GM23338 (cell line): ENCODE measurements around the gene XPO6. TPM values are rescaled to one million over a fixed set of nuclear protein-coding genes. Genes with fewer than 3 reads are reported as not detected.
"Not testable (repeated sequence)": the region's sequence is repeated elsewhere in the genome, so short reads cannot be mapped to it uniquely, and the experiment has no call there.

ENCODE experiments used
- ATAC-seq: fragments of 200-7000 bp; cut with Tn5 transposase; 3 replicates; pipeline ENCODE4 v1.9.1; 2020
- DNase-seq: peaks from one replicate; pipeline ENCODE4 v3.0.0-alpha.2; 2015; ENCODE audit warnings: low spot score
- H2AFZ ChIP-seq: fragments of 200-600 bp; sonication (generic); 2 replicates; pipeline ENCODE4 v1.8.0; 2016; ENCODE audit warnings: antibody characterized with exemption, mild to moderate bottlenecking, moderate library complexity
- H3F3A ChIP-seq: fragments of 200-600 bp; sonication (generic); replicated peaks from 2 replicates; pipeline ENCODE4 v1.8.0; 2017; ENCODE audit warnings: antibody characterized with exemption, mixed run types, low read depth
- H3K27ac ChIP-seq: fragments of 200-600 bp; sonication (generic); 2 replicates; pipeline ENCODE4 v1.6.1; 2016; ENCODE audit warnings: low read depth
- H3K27me3 ChIP-seq: fragments of 200-600 bp; sonication (generic); 2 replicates; pipeline ENCODE4 v1.8.0; 2016; ENCODE audit warnings: mild to moderate bottlenecking, mixed run types, moderate library complexity; ENCODE audit not compliant: insufficient read depth
- H3K36me3 ChIP-seq: fragments of 200-600 bp; sonication (generic); 2 replicates; pipeline ENCODE4 v1.8.0; 2016; ENCODE audit warnings: mild to moderate bottlenecking; ENCODE audit not compliant: insufficient read depth
- H3K4me1 ChIP-seq: fragments of 200-600 bp; sonication (generic); 2 replicates; pipeline ENCODE4 v1.8.0; 2016; ENCODE audit warnings: mild to moderate bottlenecking, moderate library complexity; ENCODE audit not compliant: insufficient read depth
- H3K4me2 ChIP-seq: fragments of 200-600 bp; sonication (generic); 2 replicates; pipeline ENCODE4 v1.7.1; 2017; ENCODE audit warnings: mixed run types
- H3K4me3 ChIP-seq: fragments of 200-600 bp; sonication (generic); 2 replicates; pipeline ENCODE4 v1.6.1; 2016; ENCODE audit warnings: mixed run types
- H3K79me2 ChIP-seq: fragments of 200-600 bp; sonication (generic); replicated peaks from 2 replicates; pipeline ENCODE4 v1.8.0; 2017; ENCODE audit warnings: mild to moderate bottlenecking; ENCODE audit not compliant: insufficient read depth
- H3K9me2 ChIP-seq: fragments of 200-600 bp; sonication (generic); 2 replicates; pipeline ENCODE4 v1.8.0; 2017; ENCODE audit not compliant: insufficient read depth
- H4K20me1 ChIP-seq: fragments of 200-600 bp; sonication (generic); replicated peaks from 2 replicates; pipeline ENCODE4 v1.8.0; 2017; ENCODE audit warnings: mild to moderate bottlenecking; ENCODE audit not compliant: insufficient read depth
- H3K27ac Mint-ChIP-seq: 2 replicates; pipeline ENCODE4 v1.8.0; 2020; ENCODE audit warnings: inconsistent platforms, mild to moderate bottlenecking, moderate library complexity, mixed read lengths
- H3K27me3 Mint-ChIP-seq: 3 replicates; pipeline ENCODE4 v1.8.0; 2022; ENCODE audit warnings: low read depth, mild to moderate bottlenecking, moderate library complexity, mixed read lengths, inconsistent platforms; ENCODE audit not compliant: insufficient read depth, poor library complexity
- H3K36me3 Mint-ChIP-seq: 3 replicates; pipeline ENCODE4 v1.8.0; 2021; ENCODE audit warnings: low read depth, mild to moderate bottlenecking, inconsistent platforms, moderate library complexity, mixed read lengths
- H3K4me1 Mint-ChIP-seq: 3 replicates; pipeline ENCODE4 v1.8.0; 2020; ENCODE audit warnings: mild to moderate bottlenecking, inconsistent platforms, mixed read lengths
- H3K4me3 Mint-ChIP-seq: 3 replicates; pipeline ENCODE4 v1.8.0; 2021; ENCODE audit warnings: moderate library complexity, mild to moderate bottlenecking, inconsistent platforms, mixed read lengths
- H3K9me3 Mint-ChIP-seq: 3 replicates; pipeline ENCODE4 v1.8.0; 2020; ENCODE audit warnings: moderate library complexity, mild to moderate bottlenecking, inconsistent platforms, mixed read lengths
- CREB1 ChIP-seq: fragments of 250-450 bp; sonication (Bioruptor Pico); IDR thresholded peaks from 2 replicates; pipeline ENCODE4 v1.5.0; 2020; ENCODE audit warnings: low read depth, mild to moderate bottlenecking, moderate library complexity
- CTCF ChIP-seq, 2 experiments: fragments of 200-600 bp in 1 of 2; sonication (generic) in 1 of 2; conservative IDR thresholded peaks; 2 replicates each; pipeline versions ENCODE4 v1.5.1 to v1.6.1; 2016 to 2017; ENCODE audit warnings: antibody characterized with exemption in 2 of 2, low read depth in 2 of 2, mild to moderate bottlenecking in 2 of 2, moderate library complexity in 1 of 2
- EZH2 ChIP-seq: fragments of 200-600 bp; sonication (generic); IDR thresholded peaks from one replicate; pipeline ENCODE4 v1.8.0; 2017; ENCODE audit warnings: antibody characterized with exemption, mild to moderate bottlenecking, low read depth; ENCODE audit not compliant: unreplicated experiment
- EZH2phosphoT487 ChIP-seq: fragments of 200-600 bp; sonication (generic); IDR thresholded peaks from one replicate; pipeline ENCODE4 v1.8.1; 2018; ENCODE audit warnings: antibody characterized with exemption; ENCODE audit not compliant: unreplicated experiment
- JUNB ChIP-seq: IDR thresholded peaks from one replicate; pipeline ENCODE4 v1.6.1; 2016; ENCODE audit warnings: antibody characterized with exemption; ENCODE audit not compliant: unreplicated experiment
- NANOG ChIP-seq: IDR thresholded peaks from 2 replicates; pipeline ENCODE4 v1.6.1; 2016; ENCODE audit warnings: antibody characterized with exemption, borderline replicate concordance
- POLR2AphosphoS5 ChIP-seq: IDR thresholded peaks from 2 replicates; pipeline ENCODE4 v1.6.1; 2016; ENCODE audit warnings: antibody characterized with exemption, low read depth
- REST ChIP-seq: IDR thresholded peaks from one replicate; pipeline ENCODE4 v1.6.1; 2018; ENCODE audit warnings: antibody characterized with exemption; ENCODE audit not compliant: unreplicated experiment
- ZNF114 ChIP-seq: fragments of 250-450 bp; sonication (Bioruptor Pico); IDR thresholded peaks from 2 replicates; pipeline ENCODE4 v1.5.0; 2020; ENCODE audit warnings: mild to moderate bottlenecking, moderate library complexity
- polyA plus RNA-seq: library from polyadenylated mRNA; unstranded; fragments of >200 nt; fragmentation: Nextera tagmentation; extraction: Ambion mirVana; gene quantifications from 2 replicates; pipeline ENCODE4 v1.2.1, GENCODE V29; 2016
- total RNA-seq: library from RNA; depleted of rRNA; stranded (reverse); fragments of >200 nt; shearing (Covaris generic); gene quantifications from 2 replicates; pipeline ENCODE4 v1.2.3, GENCODE V29; 2014

Gene XPO6
- total and polyA plus RNA-seq, 2 experiments from 2014 or later, result 83.9 to 178 TPM

GRCh38 chr16:28250999-28251398 lies 39.2 kb upstream of the XPO6 start (continued):
- TF ChIP-seq EZH2phosphoT487 (no peak), NANOG (peak; percentile 70)

- not testable (repeated sequence) for H4K20me1 ChIP-seq, H3K4me3 Mint-ChIP-seq, H3K27ac ChIP-seq, H3K27me3 ChIP-seq, H3K27ac Mint-ChIP-seq, H3K4me3 ChIP-seq, H3K9me3 Mint-ChIP-seq, H3K36me3 ChIP-seq, H3F3A ChIP-seq, H3K27me3 Mint-ChIP-seq, DNase-seq, H3K79me2 ChIP-seq, H3K9me2 ChIP-seq, H3K4me2 ChIP-seq, ATAC-seq, H3K36me3 Mint-ChIP-seq
- Histone ChIP-seq H2AFZ (0 out of 2 replicates have a peak overlapping the region, but pooled peaks have one; percentile 72), H3K4me1 (peaks cover 31% of the 10 kb centered on the region)
- peaks cover 16% of the 10 kb centered on the region for H3K4me1 Mint-ChIP-seq
Measured at GRCh38 chr16:28249483-28249882, 37.7 kb upstream of the XPO6 start.

GRCh38 chr16:28241924-28242323 lies 30.2 kb upstream of the XPO6 start:
- H3K36me3 ChIP-seq, result no peaks in the 10 kb centered on the region; the same call in 1 of the 2 replicates
- peaks cover 13% of the 10 kb centered on the region for H3K9me3 Mint-ChIP-seq
- ATAC-seq (no peak), DNase-seq (no peak)
- H3K27ac Mint-ChIP-seq, result no peak overlapping the region
- peaks cover 8% of the 10 kb centered on the region for H3K27me3 Mint-ChIP-seq
- no peak overlapping the region for H3K4me3 Mint-ChIP-seq
- no peaks in the 10 kb centered on the region for H3F3A ChIP-seq
- no peak overlapping the region for H3K27ac ChIP-seq
- no peaks in the 10 kb centered on the region for H3K4me1 ChIP-seq
- no peaks in the 10 kb centered on the region for H3K79me2 ChIP-seq
- no peaks in the 10 kb centered on the region for H3K9me2 ChIP-seq
- no peaks in the 10 kb centered on the region; the same call in 2 of the 3 replicates for H3K36me3 Mint-ChIP-seq
- no peak overlapping the region for H3K4me2 ChIP-seq
- H4K20me1 ChIP-seq, result no peaks in the 10 kb centered on the region
- no peak overlapping the region for H2AFZ ChIP-seq
- H3K27me3 ChIP-seq, result no peaks in the 10 kb centered on the region
- H3K4me1 Mint-ChIP-seq, result no peaks in the 10 kb centered on the region
- H3K4me3 ChIP-seq, result no peak overlapping the region
- no peak for TF ChIP-seq EZH2
- TF ChIP-seq JUNB, result no peak
- no peak for TF ChIP-seq REST
- TF ChIP-seq CTCF (conservative IDR thresholded peaks at IDR 0.05; ENCODE audit: low read depth in 2 of 2), result no peak
- TF ChIP-seq NANOG, result no peak
- TF ChIP-seq CREB1 (CRISPR knock-in tag), result no peak
- TF ChIP-seq EZH2phosphoT487, result no peak
- TF ChIP-seq POLR2AphosphoS5, result no peak
- TF ChIP-seq ZNF114 (CRISPR knock-in tag), result no peak
